Endodermal cell (in vitro differentiated cells): Measurements from ENCODE around the gene USP13. TPM values are rescaled to one million over a fixed set of nuclear protein-coding genes. Genes with fewer than 3 reads are reported as not detected.

Experiments used
- DNase-seq: peaks from one replicate; pipeline ENCODE4 v3.0.0-alpha.2; 2017
- H3K27ac ChIP-seq: 2 replicates; pipeline ENCODE4 v1.5.1; 2013; ENCODE audit warnings: mild to moderate bottlenecking, low read depth, low read length, moderate library complexity
- H3K27me3 ChIP-seq: 2 replicates; pipeline ENCODE4 v1.6.1; 2013; ENCODE audit warnings: mild to moderate bottlenecking, low read length, moderate library complexity; ENCODE audit not compliant: insufficient read depth, control insufficient read depth, poor library complexity, severe bottlenecking
- H3K36me3 ChIP-seq: 2 replicates; pipeline ENCODE4 v1.7.0; 2013; ENCODE audit warnings: mild to moderate bottlenecking, low read length, moderate library complexity; ENCODE audit not compliant: control insufficient read depth, insufficient read depth
- H3K4me1 ChIP-seq: one replicate; pipeline ENCODE4 v1.7.0; 2013; ENCODE audit warnings: low read length; ENCODE audit not compliant: control insufficient read depth, insufficient read depth
- H3K4me3 ChIP-seq: 2 replicates; pipeline ENCODE4 v1.5.1; 2013; ENCODE audit warnings: mild to moderate bottlenecking, low read length, moderate library complexity
- H3K9ac ChIP-seq: 2 replicates; pipeline ENCODE4 v1.6.1; 2013; ENCODE audit warnings: mild to moderate bottlenecking, low read length, moderate library complexity; ENCODE audit not compliant: poor library complexity, severe bottlenecking; ENCODE audit errors: extremely low read depth
- H3K9me3 ChIP-seq: 2 replicates; pipeline ENCODE4 v1.6.1; 2013; ENCODE audit warnings: mild to moderate bottlenecking, low read length, moderate library complexity; ENCODE audit not compliant: control insufficient read depth
- H3K27ac Mint-ChIP-seq: 2 replicates; pipeline ENCODE4 v1.8.0; 2020; ENCODE audit warnings: mixed read lengths
- H3K27me3 Mint-ChIP-seq: 2 replicates; pipeline ENCODE4 v1.8.0; 2021; ENCODE audit warnings: mild to moderate bottlenecking, mixed read lengths; ENCODE audit not compliant: insufficient read depth
- H3K36me3 Mint-ChIP-seq: 2 replicates; pipeline ENCODE4 v1.8.0; 2020; ENCODE audit warnings: low read depth, mixed read lengths
- H3K4me1 Mint-ChIP-seq: 2 replicates; pipeline ENCODE4 v1.8.0; 2020; ENCODE audit warnings: mixed read lengths
- H3K4me3 Mint-ChIP-seq: 2 replicates; pipeline ENCODE4 v1.8.0; 2020; ENCODE audit warnings: mild to moderate bottlenecking, moderate library complexity, mixed read lengths
- H3K9me3 Mint-ChIP-seq: 2 replicates; pipeline ENCODE4 v1.8.0; 2020; ENCODE audit warnings: mild to moderate bottlenecking, mixed read lengths
- WGBS, 2 experiments: methylation state at CpG; one replicate each; pipeline versions ENCODE4 v1.1.5 to v1.1.7; 2013; ENCODE audit warnings: missing lambda C conversion rate in 2 of 2, mixed read lengths in 1 of 2; ENCODE audit not compliant: insufficient coverage in 1 of 2, insufficient read length in 1 of 2; 5-methylcytosine and 5-hydroxymethylcytosine counted together
- total RNA-seq, 2 donors: library from RNA; stranded (reverse); fragmentation: NEBNext Ultra II Directional in 1 of 2; extraction: Animal tissue kit (Norgen Biotek cat#: 25700) in 1 of 2; gene quantifications; 2 replicates in 1 of 2; 3 replicates in 1 of 2; pipeline ENCODE4 v1.2.1, GENCODE V29; 2021
- TF ChIP-seq, protein P1 (sequence below): fragments of 200-600 bp; sonication (generic); conservative IDR thresholded peaks from 2 replicates; pipeline ENCODE4 v1.5.0; 2021; ENCODE audit warnings: antibody characterized with exemption, mild to moderate bottlenecking

The USP13 gene
- total RNA-seq, 2 donors from 2014 or later, result 24.7 to 25.5 TPM

DNA sequence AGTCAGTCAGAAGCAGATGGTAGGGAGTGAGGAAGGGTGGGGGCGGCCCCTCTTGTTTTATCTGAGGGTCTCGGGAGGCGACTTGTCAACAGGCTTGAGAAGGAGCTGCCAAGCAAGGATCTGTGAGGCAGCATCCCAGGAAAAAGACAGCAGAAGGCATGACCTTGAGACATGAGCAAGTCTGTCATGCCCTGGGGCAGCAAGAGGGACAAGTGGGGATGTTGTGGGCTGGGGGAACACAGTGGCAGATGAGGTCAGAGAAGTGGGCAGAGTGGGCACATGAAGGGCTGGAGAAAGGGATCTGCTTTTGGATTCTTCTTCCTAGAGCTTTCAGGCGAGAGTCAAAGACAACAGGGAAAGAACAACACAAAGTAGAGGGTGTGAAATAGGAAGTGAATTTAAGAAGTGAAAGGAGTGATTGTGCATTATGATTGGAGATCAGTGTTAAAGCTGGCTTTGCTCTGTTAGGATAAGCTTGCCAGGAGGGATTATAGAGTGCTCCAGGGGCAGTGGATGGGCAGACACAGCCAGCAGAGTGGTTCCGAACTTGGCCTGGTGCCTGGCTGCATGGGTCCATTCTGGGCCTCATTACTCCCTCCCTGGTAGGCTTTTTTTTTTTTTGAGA, 73.3 kb downstream of the USP13 start:
- Mint-ChIP-seq H3K27me3 (no peaks in the 10 kb centered on the region), H3K4me3 (no peak overlapping the region), H3K9me3 (peaks cover 7% of the 10 kb centered on the region), H3K36me3 (peaks cover 55% of the 10 kb centered on the region), H3K27ac (no peak overlapping the region), H3K4me1 (peaks cover 5% of the 10 kb centered on the region)
- Histone ChIP-seq H3K9me3 (no peaks in the 10 kb centered on the region), H3K9ac (no peak overlapping the region), H3K4me3 (no peak overlapping the region), H3K4me1 (no peaks in the 10 kb centered on the region), H3K27me3 (no peaks in the 10 kb centered on the region), H3K27ac (no peak overlapping the region), H3K36me3 (peaks cover 39% of the 10 kb centered on the region)
- TF ChIP-seq, protein P1, sequence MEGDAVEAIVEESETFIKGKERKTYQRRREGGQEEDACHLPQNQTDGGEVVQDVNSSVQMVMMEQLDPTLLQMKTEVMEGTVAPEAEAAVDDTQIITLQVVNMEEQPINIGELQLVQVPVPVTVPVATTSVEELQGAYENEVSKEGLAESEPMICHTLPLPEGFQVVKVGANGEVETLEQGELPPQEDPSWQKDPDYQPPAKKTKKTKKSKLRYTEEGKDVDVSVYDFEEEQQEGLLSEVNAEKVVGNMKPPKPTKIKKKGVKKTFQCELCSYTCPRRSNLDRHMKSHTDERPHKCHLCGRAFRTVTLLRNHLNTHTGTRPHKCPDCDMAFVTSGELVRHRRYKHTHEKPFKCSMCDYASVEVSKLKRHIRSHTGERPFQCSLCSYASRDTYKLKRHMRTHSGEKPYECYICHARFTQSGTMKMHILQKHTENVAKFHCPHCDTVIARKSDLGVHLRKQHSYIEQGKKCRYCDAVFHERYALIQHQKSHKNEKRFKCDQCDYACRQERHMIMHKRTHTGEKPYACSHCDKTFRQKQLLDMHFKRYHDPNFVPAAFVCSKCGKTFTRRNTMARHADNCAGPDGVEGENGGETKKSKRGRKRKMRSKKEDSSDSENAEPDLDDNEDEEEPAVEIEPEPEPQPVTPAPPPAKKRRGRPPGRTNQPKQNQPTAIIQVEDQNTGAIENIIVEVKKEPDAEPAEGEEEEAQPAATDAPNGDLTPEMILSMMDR, result no peak
- no peak for DNase-seq
- WGBS, 2 experiments, result 89 to 100% methylated on average over 5 of the region's 5 CpGs

DNA sequence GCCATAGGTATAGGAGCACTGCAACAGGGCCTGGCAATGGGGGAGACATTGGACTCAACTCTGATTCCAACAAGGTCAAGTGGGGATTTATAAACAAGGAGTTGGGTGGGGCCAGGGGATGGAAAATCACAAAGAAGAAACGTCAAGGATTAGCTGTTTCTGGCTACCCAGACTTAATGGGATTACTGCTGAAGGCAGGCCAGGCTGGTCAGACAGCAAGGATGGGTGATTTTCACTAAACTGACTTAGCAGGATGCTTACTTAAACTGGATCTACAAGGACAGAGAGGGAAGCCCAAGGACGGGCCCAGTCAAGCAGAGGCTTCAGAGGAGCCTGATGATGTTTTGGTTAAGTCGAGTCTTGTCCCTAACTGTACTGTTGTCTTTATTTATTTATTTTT, 76.2 kb downstream of the USP13 start:
- H3K9ac ChIP-seq, result no peak overlapping the region
- Mint-ChIP-seq H3K4me1 (peaks cover 5% of the 10 kb centered on the region), H3K36me3 (peaks cover 51% of the 10 kb centered on the region), H3K27ac (no peak overlapping the region), H3K27me3 (no peaks in the 10 kb centered on the region), H3K4me3 (no peak overlapping the region), H3K9me3 (peaks cover 7% of the 10 kb centered on the region)
- no peak overlapping the region for H3K27ac ChIP-seq
- WGBS, 2 experiments, result 88 to 94% methylated on average over 3 of the region's 3 CpGs
- H3K4me3 ChIP-seq, result no peak overlapping the region
- no peaks in the 10 kb centered on the region for H3K9me3 ChIP-seq
- no peaks in the 10 kb centered on the region for H3K4me1 ChIP-seq
- peaks cover 38% of the 10 kb centered on the region for H3K36me3 ChIP-seq
- TF ChIP-seq, protein P1, result no peak
- H3K27me3 ChIP-seq, result no peaks in the 10 kb centered on the region
- DNase-seq, result no peak

DNA sequence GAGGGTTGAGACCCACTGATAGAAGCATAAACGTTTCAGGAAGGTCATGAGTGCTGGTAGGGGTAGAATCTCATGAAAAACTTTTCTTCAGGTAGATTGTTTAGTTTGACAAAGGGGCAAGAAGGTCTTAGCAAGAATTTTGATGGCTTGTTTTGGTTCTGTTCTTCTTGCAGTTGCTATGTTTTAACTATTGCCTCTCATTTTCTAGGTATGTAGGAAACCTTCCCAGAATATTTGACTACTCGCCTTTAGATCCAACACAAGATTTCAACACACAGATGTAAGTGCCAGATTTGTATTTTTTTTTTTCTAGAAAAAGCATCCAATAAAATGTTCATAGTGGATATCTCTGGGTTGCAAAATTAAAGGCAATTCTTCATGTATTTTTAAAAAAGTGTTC, 77.1 kb downstream of the USP13 start:
- H3K4me3 Mint-ChIP-seq, result no peak overlapping the region
- no peak overlapping the region for H3K27ac Mint-ChIP-seq
- TF ChIP-seq, protein P1, result no peak
- DNase-seq, result no peak
- peaks cover 5% of the 10 kb centered on the region for H3K4me1 Mint-ChIP-seq
- H3K27me3 Mint-ChIP-seq, result no peaks in the 10 kb centered on the region
- peaks cover 7% of the 10 kb centered on the region for H3K9me3 Mint-ChIP-seq
- peaks cover 41% of the 10 kb centered on the region for H3K36me3 ChIP-seq
- no peak overlapping the region for H3K9ac ChIP-seq
- H3K4me1 ChIP-seq, result no peaks in the 10 kb centered on the region
- 98% methylated on average over 2 of the region's 2 CpGs; no CpG with 5 or more reads in 1 of the 2 experiments for whole genome bisulfite sequencing, 2 experiments
- no peaks in the 10 kb centered on the region for H3K9me3 ChIP-seq
- H3K27me3 ChIP-seq, result no peaks in the 10 kb centered on the region
- peaks cover 51% of the 10 kb centered on the region for H3K36me3 Mint-ChIP-seq
- no peak overlapping the region for H3K4me3 ChIP-seq
- H3K27ac ChIP-seq, result no peak overlapping the region
